Keratinocyte (primary cell): ENCODE data around the gene CXCL10. TPM values are rescaled to one million over a fixed set of nuclear protein-coding genes. Genes with fewer than 3 reads are reported as not detected.

ENCODE experiments used
- DNase-seq: peaks from one replicate; pipeline ENCODE4 v3.0.0-alpha.2; 2011; ENCODE audit warnings: low read depth, missing footprints, low spot score
- FAIRE-seq: peaks from 2 replicates; lab custom pipeline; 2011; peaks lifted over from hg19 to GRCh38; lab: Jason Lieb, UNC
- H2AFZ ChIP-seq: 2 replicates; pipeline ENCODE4 v1.6.0; 2012; ENCODE audit warnings: low read length, control low read depth, inconsistent platforms; ENCODE audit not compliant: control insufficient read depth
- H3K27ac ChIP-seq: 2 replicates; pipeline ENCODE4 v1.5.1; 2011; ENCODE audit warnings: low read length; ENCODE audit not compliant: control insufficient read depth, insufficient read depth
- H3K27me3 ChIP-seq: 3 replicates; pipeline ENCODE4 v1.6.0; 2011; ENCODE audit warnings: low read length; ENCODE audit not compliant: control insufficient read depth, insufficient read depth; ENCODE audit errors: extremely low read depth
- H3K36me3 ChIP-seq, 2 experiments: 2 replicates in 1 of 2; 3 replicates in 1 of 2; pipeline ENCODE4 v1.5.1; 2011; ENCODE audit warnings: low read length in 2 of 2, mild to moderate bottlenecking in 1 of 2; ENCODE audit not compliant: control insufficient read depth in 2 of 2, insufficient read depth in 2 of 2; ENCODE audit errors: extremely low read depth in 1 of 2
- H3K4me1 ChIP-seq: 3 replicates; pipeline ENCODE4 v1.5.1; 2011; ENCODE audit warnings: low read length; ENCODE audit not compliant: control insufficient read depth, insufficient read depth; ENCODE audit errors: extremely low read depth
- H3K4me2 ChIP-seq: 3 replicates; pipeline ENCODE4 v1.6.0; 2011; ENCODE audit warnings: low read depth, low read length; ENCODE audit not compliant: control insufficient read depth, insufficient read depth; ENCODE audit errors: extremely low read depth
- H3K4me3 ChIP-seq, 3 experiments: fragments of 200-600 bp in 1 of 3; sonication (generic) in 1 of 3; 2 replicates in 2 of 3; 3 replicates in 1 of 3; pipeline ENCODE4 v1.5.1; 2011 to 2016; ENCODE audit warnings: low read length in 3 of 3, mild to moderate bottlenecking in 3 of 3, control low read depth in 2 of 3, inconsistent platforms in 1 of 3, low read depth in 1 of 3, mixed read lengths in 1 of 3, mixed run types in 1 of 3, moderate library complexity in 1 of 3; ENCODE audit not compliant: control insufficient read depth in 2 of 3, insufficient read depth in 2 of 3; ENCODE audit errors: extremely low read depth in 1 of 3
- H3K79me2 ChIP-seq: 2 replicates; pipeline ENCODE4 v1.6.0; 2012; ENCODE audit warnings: low read length; ENCODE audit not compliant: control insufficient read depth, insufficient read depth
- H3K9ac ChIP-seq: 3 replicates; pipeline ENCODE4 v1.6.0; 2011; ENCODE audit warnings: low read length; ENCODE audit not compliant: control insufficient read depth, insufficient read depth; ENCODE audit errors: extremely low read depth
- H3K9me1 ChIP-seq: 3 replicates; pipeline ENCODE4 v1.6.0; 2011; ENCODE audit warnings: low read length; ENCODE audit not compliant: control insufficient read depth, insufficient read depth; ENCODE audit errors: extremely low read depth
- H3K9me3 ChIP-seq: 2 replicates; pipeline ENCODE4 v1.5.1; 2012; ENCODE audit warnings: low read depth, low read length; ENCODE audit not compliant: control insufficient read depth
- H4K20me1 ChIP-seq: 3 replicates; pipeline ENCODE4 v1.6.0; 2011; ENCODE audit warnings: low read length; ENCODE audit not compliant: control insufficient read depth, insufficient read depth; ENCODE audit errors: extremely low read depth
- CTCF ChIP-seq, 3 experiments: IDR thresholded peaks in 1 of 3; conservative IDR thresholded peaks in 1 of 3; optimal IDR thresholded peaks in 1 of 3; 2 replicates in 2 of 3; 3 replicates in 1 of 3; pipeline versions ENCODE3 to v1.5.1; 2011; ENCODE audit warnings: low read length in 3 of 3, mild to moderate bottlenecking in 3 of 3, moderate library complexity in 2 of 3, control low read depth in 1 of 3, inconsistent platforms in 1 of 3; ENCODE audit not compliant: insufficient read depth in 2 of 3; ENCODE audit errors: extremely low read depth in 1 of 3
- EZH2 ChIP-seq: IDR thresholded peaks from one replicate; pipeline ENCODE4 v1.6.1; 2012; ENCODE audit warnings: inconsistent platforms, mild to moderate bottlenecking, low read length, moderate library complexity
- dilution Hi-C: fragments of 300-500 bp; cut with MboI; formaldehyde crosslinking; loops from one replicate; pipeline ENCODE4 v1.7.0; 2020; ENCODE audit warnings: low sequenced_read_pairs; ENCODE audit not compliant: extremely low pct_ligation_motif_present
- polyA plus RNA-seq, 5 experiments: library from polyadenylated mRNA; depleted of rRNA in 3 of 5; stranded (reverse) in 3 of 5; stranded (forward) in 1 of 5; unstranded in 1 of 5; fragments of >200 nt; gene quantifications; 1 replicate in 1 of 5; 2 replicates in 3 of 5; 3 replicates in 1 of 5; pipeline versions ENCODE4 v1.2.1 to v1.2.3, GENCODE V29; 2011 to 2012; ENCODE audit warnings: missing spikeins in 2 of 5, low read depth in 1 of 5, low replicate concordance in 1 of 5

CXCL10 gene
- polyA plus RNA-seq, 1 donor (not counting 4 experiments of a cell fraction or from before 2014, with no cell fraction given), result 0.72 TPM

GRCh38 chr4:75980576-75980975, 42.7 kb downstream of the CXCL10 start:
- H3K36me3 ChIP-seq, result peaks cover 29 to 30% of the 10 kb centered on the region in 2 experiments
- peaks cover 8% of the 10 kb centered on the region for H4K20me1 ChIP-seq
- TF ChIP-seq EZH2 (no peak), CTCF (optimal IDR thresholded peaks at IDR 0.05 in 1 of 3, IDR thresholded peaks at IDR 0.05 in 1 of 3, conservative IDR thresholded peaks at IDR 0.05 in 1 of 3; ENCODE audit: extremely low read depth in 1 of 3, insufficient read depth in 2 of 3, low read length in 3 of 3) (no peak)
- H3K9me3 ChIP-seq, result no peaks in the 10 kb centered on the region
- DNase-seq (no peak), FAIRE-seq (no peak)
- peaks cover 42% of the 10 kb centered on the region for H3K79me2 ChIP-seq
- H3K27me3 ChIP-seq, result no peaks in the 10 kb centered on the region
- peaks cover 10% of the 10 kb centered on the region for H3K4me1 ChIP-seq
- H3K4me3 ChIP-seq, result no peak overlapping the region
- dilution Hi-C loops, result no loop called here
- no peak overlapping the region for H3K27ac ChIP-seq
- peaks cover 2% of the 10 kb centered on the region for H3K9me1 ChIP-seq
- H3K9ac ChIP-seq, result no peak overlapping the region
- no peak overlapping the region for H3K4me2 ChIP-seq
- H2AFZ ChIP-seq, result no peak overlapping the region

GRCh38 chr4:75976177-75976576, 47.1 kb downstream of the CXCL10 start:
- Histone ChIP-seq H3K27ac (no peak overlapping the region), H3K9me3 (no peaks in the 10 kb centered on the region), H3K27me3 (no peaks in the 10 kb centered on the region), H4K20me1 (no peaks in the 10 kb centered on the region), H2AFZ (no peak overlapping the region), H3K36me3 (peaks cover 35 to 41% of the 10 kb centered on the region in 2 experiments), H3K4me1 (no peaks in the 10 kb centered on the region), H3K4me2 (no peak overlapping the region), H3K9ac (no peak overlapping the region), H3K9me1 (peaks cover 2% of the 10 kb centered on the region), H3K4me3 (no peak overlapping the region), H3K79me2 (peaks cover 7% of the 10 kb centered on the region)
- FAIRE-seq (no peak), DNase-seq (no peak)
- no peak for TF ChIP-seq EZH2
- no peak for TF ChIP-seq CTCF (optimal IDR thresholded peaks at IDR 0.05 in 1 of 3, IDR thresholded peaks at IDR 0.05 in 1 of 3, conservative IDR thresholded peaks at IDR 0.05 in 1 of 3; ENCODE audit: extremely low read depth in 1 of 3, insufficient read depth in 2 of 3, low read length in 3 of 3)
- dilution Hi-C loops, result no loop called here
